Endodermal cell (in vitro differentiated cells): ENCODE measurements around the gene MGAT5B. TPM values are rescaled to one million over a fixed set of nuclear protein-coding genes. Genes with fewer than 3 reads are reported as not detected.

Source experiments
- DNase-seq: peaks from one replicate; pipeline ENCODE4 v3.0.0-alpha.2; 2017
- H3K27ac ChIP-seq: 2 replicates; pipeline ENCODE4 v1.5.1; 2013; ENCODE audit warnings: mild to moderate bottlenecking, low read depth, low read length, moderate library complexity
- H3K27me3 ChIP-seq: 2 replicates; pipeline ENCODE4 v1.6.1; 2013; ENCODE audit warnings: mild to moderate bottlenecking, low read length, moderate library complexity; ENCODE audit not compliant: insufficient read depth, control insufficient read depth, poor library complexity, severe bottlenecking
- H3K36me3 ChIP-seq: 2 replicates; pipeline ENCODE4 v1.7.0; 2013; ENCODE audit warnings: mild to moderate bottlenecking, low read length, moderate library complexity; ENCODE audit not compliant: control insufficient read depth, insufficient read depth
- H3K4me1 ChIP-seq: one replicate; pipeline ENCODE4 v1.7.0; 2013; ENCODE audit warnings: low read length; ENCODE audit not compliant: control insufficient read depth, insufficient read depth
- H3K4me3 ChIP-seq: 2 replicates; pipeline ENCODE4 v1.5.1; 2013; ENCODE audit warnings: mild to moderate bottlenecking, low read length, moderate library complexity
- H3K9ac ChIP-seq: 2 replicates; pipeline ENCODE4 v1.6.1; 2013; ENCODE audit warnings: mild to moderate bottlenecking, low read length, moderate library complexity; ENCODE audit not compliant: poor library complexity, severe bottlenecking; ENCODE audit errors: extremely low read depth
- H3K9me3 ChIP-seq: 2 replicates; pipeline ENCODE4 v1.6.1; 2013; ENCODE audit warnings: mild to moderate bottlenecking, low read length, moderate library complexity; ENCODE audit not compliant: control insufficient read depth
- H3K27ac Mint-ChIP-seq: 2 replicates; pipeline ENCODE4 v1.8.0; 2020; ENCODE audit warnings: mixed read lengths
- H3K27me3 Mint-ChIP-seq: 2 replicates; pipeline ENCODE4 v1.8.0; 2021; ENCODE audit warnings: mild to moderate bottlenecking, mixed read lengths; ENCODE audit not compliant: insufficient read depth
- H3K36me3 Mint-ChIP-seq: 2 replicates; pipeline ENCODE4 v1.8.0; 2020; ENCODE audit warnings: low read depth, mixed read lengths
- H3K4me1 Mint-ChIP-seq: 2 replicates; pipeline ENCODE4 v1.8.0; 2020; ENCODE audit warnings: mixed read lengths
- H3K4me3 Mint-ChIP-seq: 2 replicates; pipeline ENCODE4 v1.8.0; 2020; ENCODE audit warnings: mild to moderate bottlenecking, moderate library complexity, mixed read lengths
- H3K9me3 Mint-ChIP-seq: 2 replicates; pipeline ENCODE4 v1.8.0; 2020; ENCODE audit warnings: mild to moderate bottlenecking, mixed read lengths
- CTCF ChIP-seq: fragments of 200-600 bp; sonication (generic); conservative IDR thresholded peaks from 2 replicates; pipeline ENCODE4 v1.5.0; 2021; ENCODE audit warnings: antibody characterized with exemption, mild to moderate bottlenecking
- WGBS, 2 experiments: methylation state at CpG; one replicate each; pipeline versions ENCODE4 v1.1.5 to v1.1.7; 2013; ENCODE audit warnings: missing lambda C conversion rate in 2 of 2, mixed read lengths in 1 of 2; ENCODE audit not compliant: insufficient coverage in 1 of 2, insufficient read length in 1 of 2; 5-methylcytosine and 5-hydroxymethylcytosine counted together
- total RNA-seq, 2 donors: library from RNA; stranded (reverse); fragmentation: NEBNext Ultra II Directional in 1 of 2; extraction: Animal tissue kit (Norgen Biotek cat#: 25700) in 1 of 2; gene quantifications; 2 replicates in 1 of 2; 3 replicates in 1 of 2; pipeline ENCODE4 v1.2.1, GENCODE V29; 2021

Gene MGAT5B
- total RNA-seq, 2 donors from 2014 or later, result 2.9 to 3.3 TPM

GRCh38 chr17:76929601-76930000 lies 61.4 kb downstream of the MGAT5B start:
- Mint-ChIP-seq H3K36me3 (no peaks in the 10 kb centered on the region), H3K4me1 (no peaks in the 10 kb centered on the region), H3K4me3 (no peak overlapping the region), H3K27ac (no peak overlapping the region), H3K27me3 (no peaks in the 10 kb centered on the region), H3K9me3 (no peaks in the 10 kb centered on the region)
- H3K9me3 ChIP-seq, result no peaks in the 10 kb centered on the region
- TF ChIP-seq CTCF, result no peak
- H3K27ac ChIP-seq, result no peak overlapping the region
- H3K9ac ChIP-seq, result no peak overlapping the region
- no peak overlapping the region for H3K4me3 ChIP-seq
- H3K27me3 ChIP-seq, result no peaks in the 10 kb centered on the region
- no peaks in the 10 kb centered on the region for H3K4me1 ChIP-seq
- no peak for DNase-seq
- H3K36me3 ChIP-seq, result no peaks in the 10 kb centered on the region
- 84 to 100% methylated on average over 1 to 2 of the region's 2 CpGs for WGBS, 2 experiments

- no peak for DNase-seq
- 89 to 92% methylated on average over 5 to 6 of the region's 6 CpGs for WGBS, 2 experiments
- no peaks in the 10 kb centered on the region for H3K27me3 ChIP-seq
- no peaks in the 10 kb centered on the region for H3K4me1 ChIP-seq
- no peak overlapping the region for H3K27ac Mint-ChIP-seq
- no peaks in the 10 kb centered on the region for H3K27me3 Mint-ChIP-seq
- H3K9me3 ChIP-seq, result no peaks in the 10 kb centered on the region
- H3K27ac ChIP-seq, result no peak overlapping the region
- H3K4me3 Mint-ChIP-seq, result no peak overlapping the region
- H3K36me3 ChIP-seq, result no peaks in the 10 kb centered on the region
- no peaks in the 10 kb centered on the region for H3K9me3 Mint-ChIP-seq
- H3K4me3 ChIP-seq, result no peak overlapping the region
- no peaks in the 10 kb centered on the region for H3K4me1 Mint-ChIP-seq
- no peak for TF ChIP-seq CTCF
- H3K36me3 Mint-ChIP-seq, result no peaks in the 10 kb centered on the region
- no peak overlapping the region for H3K9ac ChIP-seq
Observed at GRCh38 chr17:76930107-76930506, 61.9 kb downstream of the MGAT5B start.

GRCh38 chr17:76932402-76933333 lies 64.5 kb downstream of the MGAT5B start:
- H3K4me1 Mint-ChIP-seq, result no peaks in the 10 kb centered on the region
- H3K4me3 Mint-ChIP-seq, result no peak overlapping the region
- 89% methylated on average over 28 to 36 of the region's 36 CpGs for WGBS, 2 experiments
- no peaks in the 10 kb centered on the region for H3K9me3 ChIP-seq
- no peak for DNase-seq
- no peak overlapping the region for H3K9ac ChIP-seq
- no peaks in the 10 kb centered on the region for H3K4me1 ChIP-seq
- no peak for TF ChIP-seq CTCF
- H3K36me3 ChIP-seq, result no peaks in the 10 kb centered on the region
- no peaks in the 10 kb centered on the region for H3K27me3 Mint-ChIP-seq
- H3K4me3 ChIP-seq, result no peak overlapping the region
- H3K36me3 Mint-ChIP-seq, result no peaks in the 10 kb centered on the region
- no peak overlapping the region for H3K27ac Mint-ChIP-seq
- no peak overlapping the region for H3K27ac ChIP-seq
- no peaks in the 10 kb centered on the region for H3K27me3 ChIP-seq
- H3K9me3 Mint-ChIP-seq, result no peaks in the 10 kb centered on the region
